Neutrophil (primary cell): ENCODE results near the gene KANSL1.

Experiments used
- H3K27ac ChIP-seq: fragments of 200-600 bp; sonication (generic); 2 replicates; pipeline ENCODE4 v1.5.1; 2016; ENCODE audit warnings: mild to moderate bottlenecking, moderate library complexity
- H3K27me3 ChIP-seq: fragments of 200-600 bp; sonication (generic); 2 replicates; pipeline ENCODE4 v1.6.0; 2016; ENCODE audit warnings: mild to moderate bottlenecking
- H3K36me3 ChIP-seq: fragments of 200-600 bp; sonication (generic); 2 replicates; pipeline ENCODE4 v1.5.1; 2017
- H3K4me1 ChIP-seq, 2 experiments: fragments of 200-600 bp in 1 of 2; sonication (generic) in 1 of 2; 1 replicate in 1 of 2; 2 replicates in 1 of 2; pipeline versions ENCODE4 v1.5.1 to v1.6.1; 2013 to 2016; ENCODE audit warnings: low read depth in 1 of 2, low read length in 1 of 2, mild to moderate bottlenecking in 1 of 2, moderate library complexity in 1 of 2; ENCODE audit not compliant: control insufficient read depth in 1 of 2, insufficient read depth in 1 of 2
- H3K4me3 ChIP-seq, 2 experiments: fragments of 200-600 bp in 1 of 2; sonication (generic) in 1 of 2; 1 replicate in 1 of 2; 2 replicates in 1 of 2; pipeline ENCODE4 v1.5.1; 2013 to 2016; ENCODE audit warnings: low read depth in 1 of 2, low read length in 1 of 2, mild to moderate bottlenecking in 1 of 2, moderate library complexity in 1 of 2
- H3K9me3 ChIP-seq: fragments of 200-600 bp; sonication (generic); 2 replicates; pipeline ENCODE4 v1.5.1; 2016
- TF ChIP-seq, protein P1 (sequence below): fragments of 200-600 bp; sonication (generic); IDR thresholded peaks from 2 replicates; pipeline ENCODE4 v1.5.1; 2016; ENCODE audit warnings: antibody characterized with exemption

Gene KANSL1

DNA sequence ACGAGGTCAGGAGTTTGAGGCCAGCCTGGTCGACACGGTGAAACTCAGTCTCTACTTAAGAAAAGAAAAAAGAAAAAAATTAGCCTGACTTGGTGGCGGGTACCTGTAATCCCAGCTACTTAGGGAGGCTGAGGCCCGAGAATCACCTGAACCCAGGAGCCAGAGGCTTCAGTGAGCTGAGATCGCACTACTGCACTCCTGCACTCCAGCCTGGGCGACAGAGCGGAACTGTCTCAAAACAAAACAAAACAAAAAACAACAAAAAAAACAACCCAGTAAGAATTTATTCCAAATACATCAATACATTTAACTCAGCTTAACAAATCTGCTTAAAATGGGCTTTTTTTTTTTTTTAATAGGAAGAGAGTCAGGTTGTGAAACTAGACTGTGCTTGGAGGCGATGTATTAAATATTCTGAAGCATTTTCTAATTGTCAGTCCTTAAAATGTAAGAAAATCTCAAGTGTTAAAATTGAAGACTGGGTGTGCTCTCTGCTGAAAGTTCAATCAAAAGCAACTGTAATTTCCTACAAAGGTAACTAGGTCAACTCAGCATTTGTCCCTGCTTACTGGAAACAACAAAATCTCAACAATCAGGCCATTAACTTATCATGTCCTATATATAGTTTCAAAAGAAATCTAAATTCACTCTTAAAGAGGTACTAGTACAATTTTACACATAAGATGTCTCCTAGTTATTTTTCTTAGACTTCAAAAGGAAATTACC, 23.2 kb downstream of the KANSL1 start:
- Histone ChIP-seq H3K27ac (peak overlapping the region; percentile 76), H3K4me1 (peaks cover 32 to 61% of the 10 kb centered on the region in 2 experiments), H3K9me3 (no peaks in the 10 kb centered on the region), H3K4me3 (no peak overlapping the region), H3K27me3 (no peaks in the 10 kb centered on the region), H3K36me3 (peaks cover 31% of the 10 kb centered on the region)
- TF ChIP-seq, protein P1, sequence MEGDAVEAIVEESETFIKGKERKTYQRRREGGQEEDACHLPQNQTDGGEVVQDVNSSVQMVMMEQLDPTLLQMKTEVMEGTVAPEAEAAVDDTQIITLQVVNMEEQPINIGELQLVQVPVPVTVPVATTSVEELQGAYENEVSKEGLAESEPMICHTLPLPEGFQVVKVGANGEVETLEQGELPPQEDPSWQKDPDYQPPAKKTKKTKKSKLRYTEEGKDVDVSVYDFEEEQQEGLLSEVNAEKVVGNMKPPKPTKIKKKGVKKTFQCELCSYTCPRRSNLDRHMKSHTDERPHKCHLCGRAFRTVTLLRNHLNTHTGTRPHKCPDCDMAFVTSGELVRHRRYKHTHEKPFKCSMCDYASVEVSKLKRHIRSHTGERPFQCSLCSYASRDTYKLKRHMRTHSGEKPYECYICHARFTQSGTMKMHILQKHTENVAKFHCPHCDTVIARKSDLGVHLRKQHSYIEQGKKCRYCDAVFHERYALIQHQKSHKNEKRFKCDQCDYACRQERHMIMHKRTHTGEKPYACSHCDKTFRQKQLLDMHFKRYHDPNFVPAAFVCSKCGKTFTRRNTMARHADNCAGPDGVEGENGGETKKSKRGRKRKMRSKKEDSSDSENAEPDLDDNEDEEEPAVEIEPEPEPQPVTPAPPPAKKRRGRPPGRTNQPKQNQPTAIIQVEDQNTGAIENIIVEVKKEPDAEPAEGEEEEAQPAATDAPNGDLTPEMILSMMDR = no peak

DNA sequence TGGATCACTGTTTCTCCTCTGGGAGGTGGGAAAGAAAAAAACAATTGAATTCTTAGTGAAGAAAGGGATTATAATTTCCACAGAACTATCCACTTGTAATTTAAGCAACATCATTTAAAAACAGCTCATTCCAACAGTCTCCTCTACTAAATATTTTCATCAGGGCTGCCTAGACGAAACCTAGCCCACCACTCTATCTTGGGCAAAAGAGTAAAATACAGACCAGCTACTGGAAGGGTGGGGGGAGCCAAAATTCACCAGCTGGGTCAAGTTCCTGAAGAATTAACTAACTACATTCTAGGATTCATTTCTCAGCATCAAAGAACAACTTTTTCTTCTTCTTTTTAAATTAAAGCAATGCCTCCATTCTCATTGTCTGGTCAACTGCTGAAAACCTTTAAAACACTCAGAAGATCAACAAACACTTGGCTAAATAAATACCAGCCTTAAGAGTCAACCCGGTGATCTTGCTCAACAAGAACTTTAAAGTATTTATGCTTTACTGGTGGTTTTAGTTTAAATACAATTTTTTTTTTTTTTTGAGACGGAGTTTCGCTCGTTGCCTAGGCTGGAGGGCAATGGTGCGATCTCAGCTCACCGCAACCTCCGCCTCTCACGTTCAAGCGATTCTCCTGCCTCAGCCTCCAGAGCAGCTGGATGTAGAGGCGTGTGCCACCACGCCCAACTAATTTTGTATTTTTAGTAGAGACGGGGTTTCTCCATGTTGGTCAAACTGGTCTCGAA, 25.2 kb downstream of the KANSL1 start:
- TF ChIP-seq, protein P1 = no peak
- Histone ChIP-seq H3K27me3 (no peaks in the 10 kb centered on the region), H3K36me3 (peaks cover 31% of the 10 kb centered on the region), H3K9me3 (no peaks in the 10 kb centered on the region), H3K27ac (peak overlapping the region; percentile 20), H3K4me3 (no peak overlapping the region), H3K4me1 (peaks cover 50 to 65% of the 10 kb centered on the region in 2 experiments)

DNA sequence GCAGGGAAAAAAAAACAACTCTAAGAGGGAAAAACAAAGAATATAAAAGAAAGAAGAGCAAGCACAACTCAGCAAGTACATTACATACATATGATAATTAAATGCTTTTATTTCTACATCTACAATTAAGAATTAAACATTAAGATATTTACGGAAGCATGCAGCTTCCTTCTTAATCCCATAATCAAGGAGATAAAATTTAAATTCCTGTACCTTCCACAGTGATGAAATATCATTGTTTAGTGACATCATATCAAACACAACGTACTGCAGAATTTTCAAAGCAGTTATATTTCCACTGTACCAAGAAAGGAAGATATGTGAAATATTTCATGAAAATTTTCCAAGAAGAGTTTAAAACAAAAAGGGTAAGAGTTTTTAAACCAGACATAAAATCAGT, 26.0 kb downstream of the KANSL1 start:
- Histone ChIP-seq H3K27me3 (no peaks in the 10 kb centered on the region), H3K4me3 (no peak overlapping the region), H3K36me3 (peaks cover 31% of the 10 kb centered on the region), H3K27ac (no peak overlapping the region), H3K9me3 (no peaks in the 10 kb centered on the region), H3K4me1 (peaks cover 50 to 66% of the 10 kb centered on the region in 2 experiments)
- TF ChIP-seq, protein P1 = no peak

DNA sequence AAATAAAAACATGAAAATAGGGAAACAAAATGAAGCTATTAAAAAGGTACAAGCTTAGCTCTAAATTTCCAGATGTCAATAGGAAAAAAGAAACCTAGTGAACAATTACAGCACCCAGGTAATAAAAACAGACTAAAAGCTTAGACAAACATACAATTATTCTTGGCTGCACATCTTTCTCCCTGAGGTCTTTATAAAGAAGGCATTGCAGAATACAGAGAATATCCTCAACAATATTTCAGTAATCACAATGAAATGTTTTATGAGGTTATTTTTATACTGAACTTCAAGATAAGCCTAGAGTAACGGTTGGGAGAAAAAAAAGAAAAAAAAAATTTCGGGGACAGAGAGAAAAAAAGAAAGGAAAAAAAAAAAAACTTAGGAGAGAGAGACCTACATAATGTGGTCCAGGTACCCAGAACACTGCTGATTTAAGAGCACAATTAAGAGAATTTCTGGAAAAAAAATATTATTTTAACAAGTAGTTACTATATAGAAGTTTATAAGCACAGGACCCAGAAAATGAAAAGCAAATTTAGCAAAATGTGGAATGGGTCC, 26.5 kb downstream of the KANSL1 start:
- H3K27ac ChIP-seq = peak overlapping the region; percentile 2
- H3K27me3 ChIP-seq = no peaks in the 10 kb centered on the region
- H3K9me3 ChIP-seq = no peaks in the 10 kb centered on the region
- TF ChIP-seq, protein P1 = no peak
- H3K4me1 ChIP-seq = peaks cover 49 to 66% of the 10 kb centered on the region in 2 experiments
- peaks cover 28% of the 10 kb centered on the region for H3K36me3 ChIP-seq
- no peak overlapping the region for H3K4me3 ChIP-seq

DNA sequence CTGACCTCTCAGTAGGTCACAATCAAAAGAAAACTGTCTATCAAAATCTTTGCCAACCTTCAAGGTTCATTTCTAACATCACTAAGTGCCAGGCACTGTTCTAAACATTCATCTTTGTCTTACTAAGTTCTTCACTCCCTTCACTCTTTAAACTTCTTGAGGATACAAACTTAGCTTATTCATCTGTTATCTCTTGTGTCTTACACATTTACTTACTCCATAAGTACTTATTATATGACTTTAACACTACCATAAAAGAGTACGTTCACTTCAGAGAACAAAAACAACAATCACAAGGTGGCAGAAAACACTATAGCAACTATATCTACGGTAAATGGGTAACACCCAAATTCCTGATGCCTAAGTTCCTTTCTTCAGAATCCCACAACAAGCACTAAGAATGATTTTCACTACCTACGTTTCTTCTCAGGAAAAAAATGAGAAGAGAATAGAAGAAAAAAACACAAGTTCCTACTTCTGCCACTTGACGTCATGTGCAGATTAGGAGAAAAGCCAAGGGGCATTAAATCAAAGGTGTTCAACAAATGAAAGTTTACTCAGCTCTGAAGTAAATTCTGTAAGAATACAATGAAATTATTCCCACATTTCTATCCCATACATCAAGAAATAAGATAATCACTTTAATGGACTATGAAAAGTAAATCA, 29.2 kb downstream of the KANSL1 start:
- Histone ChIP-seq H3K4me3 (no peak overlapping the region), H3K27me3 (no peaks in the 10 kb centered on the region), H3K9me3 (no peaks in the 10 kb centered on the region), H3K27ac (peak overlapping the region; percentile 68), H3K36me3 (peaks cover 8% of the 10 kb centered on the region), H3K4me1 (peaks cover 30 to 51% of the 10 kb centered on the region in 2 experiments)
- TF ChIP-seq, protein P1 = no peak
